CD14-positive monocyte (primary cell): ENCODE results near the gene MCCD1. TPM values are rescaled to one million over a fixed set of nuclear protein-coding genes. Genes with fewer than 3 reads are reported as not detected.

Experiments
- DNase-seq, 3 donors: peaks; one replicate each; pipeline ENCODE4 v3.0.0-alpha.2; 2011 to 2022
- H2AFZ ChIP-seq: 2 replicates; pipeline ENCODE4 v1.6.0; 2012; ENCODE audit warnings: mild to moderate bottlenecking, low read depth, low read length, inconsistent platforms; ENCODE audit not compliant: insufficient read depth, poor library complexity, severe bottlenecking
- H3K27ac ChIP-seq, 2 donors: 1 replicate in 1 of 2; 2 replicates in 1 of 2; pipeline ENCODE4 v1.5.1; 2012 to 2013; ENCODE audit warnings: low read length in 2 of 2, control low read depth in 1 of 2, inconsistent platforms in 1 of 2, low read depth in 1 of 2, mild to moderate bottlenecking in 1 of 2
- H3K27me3 ChIP-seq, 2 donors: one replicate each; pipeline versions ENCODE4 v1.6.0 to v1.6.1; 2011 to 2013; ENCODE audit warnings: low read length in 2 of 2; ENCODE audit not compliant: control insufficient read depth in 2 of 2, insufficient read depth in 2 of 2
- H3K36me3 ChIP-seq, 2 donors: replicated peaks in 1 of 2; 1 replicate in 1 of 2; 2 replicates in 1 of 2; pipeline versions ENCODE4 v1.5.1 to v1.6.1; 2012 to 2013; ENCODE audit warnings: low read length in 2 of 2, control low read depth in 1 of 2, inconsistent platforms in 1 of 2, mild to moderate bottlenecking in 1 of 2; ENCODE audit not compliant: insufficient read depth in 2 of 2, control insufficient read depth in 1 of 2
- H3K4me1 ChIP-seq, 2 donors: 1 replicate in 1 of 2; 2 replicates in 1 of 2; pipeline versions ENCODE4 v1.5.1 to v1.6.1; 2012 to 2013; ENCODE audit warnings: low read length in 2 of 2, control low read depth in 1 of 2, inconsistent platforms in 1 of 2, mild to moderate bottlenecking in 1 of 2, moderate library complexity in 1 of 2; ENCODE audit not compliant: insufficient read depth in 2 of 2, control insufficient read depth in 1 of 2
- H3K4me2 ChIP-seq: replicated peaks from 2 replicates; pipeline ENCODE3; 2012; ENCODE audit warnings: low read length, moderate library complexity, mild to moderate bottlenecking; ENCODE audit not compliant: poor library complexity, severe bottlenecking; ENCODE audit errors: extremely low read depth
- H3K4me3 ChIP-seq, 3 experiments: fragments of 200-600 bp in 1 of 3; sonication (generic) in 1 of 3; replicated peaks in 1 of 3; 1 replicate in 2 of 3; 2 replicates in 1 of 3; pipeline ENCODE4 v1.5.1; 2011 to 2013; ENCODE audit warnings: low read length in 3 of 3, mild to moderate bottlenecking in 3 of 3, control low read depth in 2 of 3, low read depth in 2 of 3, inconsistent platforms in 1 of 3, moderate library complexity in 1 of 3
- H3K79me2 ChIP-seq: 2 replicates; pipeline ENCODE4 v1.6.0; 2012; ENCODE audit warnings: mild to moderate bottlenecking, control low read depth, inconsistent platforms, low read length, moderate library complexity; ENCODE audit not compliant: insufficient read depth
- H3K9ac ChIP-seq: 2 replicates; pipeline ENCODE4 v1.6.0; 2017; ENCODE audit warnings: low read length, mild to moderate bottlenecking; ENCODE audit not compliant: insufficient read depth, poor library complexity, severe bottlenecking
- H3K9me3 ChIP-seq, 2 donors: replicated peaks in 1 of 2; 1 replicate in 1 of 2; 2 replicates in 1 of 2; pipeline versions ENCODE4 v1.5.1 to v1.6.1; 2012 to 2013; ENCODE audit warnings: low read length in 2 of 2, control low read depth in 1 of 2; ENCODE audit not compliant: control insufficient read depth in 1 of 2, insufficient read depth in 1 of 2
- H4K20me1 ChIP-seq: 2 replicates; pipeline ENCODE4 v1.6.0; 2012; ENCODE audit warnings: mild to moderate bottlenecking, low read length, control low read depth, moderate library complexity; ENCODE audit not compliant: insufficient read depth
- H3K27ac Mint-ChIP-seq, 7 donors: one replicate each; pipeline ENCODE4 v1.8.0; 2020; ENCODE audit warnings: mild to moderate bottlenecking in 7 of 7, mixed read lengths in 7 of 7, moderate library complexity in 6 of 7, inconsistent platforms in 2 of 7
- H3K27me3 Mint-ChIP-seq, 3 donors: one replicate each; pipeline ENCODE4 v1.8.0; 2021 to 2022; ENCODE audit warnings: low read depth in 3 of 3, mild to moderate bottlenecking in 3 of 3, mixed read lengths in 3 of 3, moderate library complexity in 3 of 3, inconsistent platforms in 1 of 3
- H3K36me3 Mint-ChIP-seq, 2 donors: one replicate each; pipeline ENCODE4 v1.8.0; 2020; ENCODE audit warnings: mixed read lengths in 2 of 2, inconsistent platforms in 1 of 2, mild to moderate bottlenecking in 1 of 2
- H3K4me1 Mint-ChIP-seq: one replicate; pipeline ENCODE4 v1.8.0; 2020; ENCODE audit warnings: mild to moderate bottlenecking, mixed read lengths
- H3K4me3 Mint-ChIP-seq, 2 donors: one replicate each; pipeline ENCODE4 v1.8.0; 2020; ENCODE audit warnings: mild to moderate bottlenecking in 2 of 2, mixed read lengths in 2 of 2, moderate library complexity in 1 of 2
- H3K9me3 Mint-ChIP-seq, 7 donors: one replicate each; pipeline ENCODE4 v1.8.0; 2020 to 2022; ENCODE audit warnings: mixed read lengths in 7 of 7, mild to moderate bottlenecking in 6 of 7, moderate library complexity in 6 of 7, inconsistent platforms in 2 of 7
- CTCF ChIP-seq: fragments of 200-600 bp; IDR thresholded peaks from one replicate; pipeline ENCODE4 v1.8.0; 2022; ENCODE audit warnings: antibody characterized with exemption, mild to moderate bottlenecking
- WGBS: methylation state at CpG from one replicate; pipeline ENCODE4 v1.1.5; 2013; ENCODE audit warnings: missing lambda C conversion rate; ENCODE audit not compliant: insufficient coverage; 5-methylcytosine and 5-hydroxymethylcytosine counted together
- intact Hi-C, 2 donors: fragments of 100-400 bp; cut with micrococcal nuclease; formaldehyde crosslinking; loops; one replicate each; pipeline versions ENCODE4 v1.15.0 to v1.15.1; 2023
- polyA plus RNA-seq, 3 donors: library from polyadenylated mRNA; depleted of rRNA in 1 of 3; unstranded in 2 of 3; stranded (reverse) in 1 of 3; fragments of 300-500 nt in 2 of 3; fragments of >200 nt in 1 of 3; fragmentation: Illumina TruSeq in 2 of 3; gene quantifications; 1 replicate in 2 of 3; 2 replicates in 1 of 3; pipeline ENCODE4 v1.2.3, GENCODE V29; 2012 to 2021

Gene MCCD1
- polyA plus RNA-seq, 3 donors, result not detected

- Mint-ChIP-seq H3K9me3 (no peaks in the 10 kb centered on the region), H3K27ac (no peak overlapping the region), H3K4me3 (no peak overlapping the region), H3K4me1 (peaks cover 2% of the 10 kb centered on the region), H3K27me3 (peaks cover 0 to 4% (median 1%) of the 10 kb centered on the region in 3 donors), H3K36me3 (peaks cover 10 to 30% of the 10 kb centered on the region in 2 donors)
- Histone ChIP-seq H3K4me1 (no peaks in the 10 kb centered on the region), H4K20me1 (peaks cover 55% of the 10 kb centered on the region), H3K36me3 (peaks cover 0 to 5% of the 10 kb centered on the region in 2 donors), H3K4me2 (no peak overlapping the region), H3K79me2 (no peaks in the 10 kb centered on the region), H3K9me3 (no peaks in the 10 kb centered on the region), H3K27ac (no peak overlapping the region), H2AFZ (no peak overlapping the region), H3K27me3 (no peaks in the 10 kb centered on the region), H3K4me3 (no peak overlapping the region), H3K9ac (no peak overlapping the region)
- TF ChIP-seq CTCF, result no peak
- no peak for DNase-seq
- WGBS, result 100% methylated on average over 1 of the region's 3 CpGs
- intact Hi-C loops, result no loop called here
Observed at GRCh38 chr6:31479933-31480535, 48.7 kb upstream of the MCCD1 start.

GRCh38 chr6:31480574-31480973 is 48.2 kb upstream of the MCCD1 start:
- Histone ChIP-seq H3K9ac (no peak overlapping the region), H3K4me1 (no peaks in the 10 kb centered on the region), H2AFZ (no peak overlapping the region), H3K36me3 (peaks cover 0 to 5% of the 10 kb centered on the region in 2 donors), H3K4me2 (no peak overlapping the region), H3K79me2 (no peaks in the 10 kb centered on the region), H3K9me3 (no peaks in the 10 kb centered on the region), H4K20me1 (peaks cover 50% of the 10 kb centered on the region), H3K4me3 (no peak overlapping the region), H3K27ac (no peak overlapping the region), H3K27me3 (no peaks in the 10 kb centered on the region)
- H3K27ac Mint-ChIP-seq, result no peak overlapping the region
- H3K27me3 Mint-ChIP-seq, result peaks cover 0 to 4% (median 1%) of the 10 kb centered on the region in 3 donors
- 67% methylated on average over 3 of the region's 11 CpGs for WGBS
- no peak for TF ChIP-seq CTCF
- H3K9me3 Mint-ChIP-seq, result no peaks in the 10 kb centered on the region
- no peak overlapping the region for H3K4me3 Mint-ChIP-seq
- H3K36me3 Mint-ChIP-seq, result peaks cover 8 to 26% of the 10 kb centered on the region in 2 donors
- H3K4me1 Mint-ChIP-seq, result peaks cover 1% of the 10 kb centered on the region
- intact Hi-C loops, result no loop called here
- DNase-seq, result no peak
